Adipose tissue (tissue), 3 donors: Measurements from ENCODE around the gene HELLS. TPM values are rescaled to one million over a fixed set of nuclear protein-coding genes. Genes with fewer than 3 reads are reported as not detected.
"Not testable (repeated sequence)": the region's sequence is repeated elsewhere in the genome, so short reads cannot be mapped to it uniquely, and the experiment has no call there.

ENCODE experiments used
- H3K27ac ChIP-seq: one replicate; pipeline ENCODE4 v1.5.1; 2013; ENCODE audit warnings: low read depth, low read length
- WGBS, 3 donors: extraction: QIAGEN DNeasy Blood & Tissue Kit; methylation state at CpG; one replicate each; pipeline ENCODE4 v1.1.7; 2013; 5-methylcytosine and 5-hydroxymethylcytosine counted together
- polyA plus RNA-seq, 3 donors: library from polyadenylated mRNA; stranded (reverse); fragments of 200-250 nt; gene quantifications; one replicate each; pipeline ENCODE4 v1.2.3, GENCODE V29; 2013
- donor health status: healthy with polysubstance abuse.
- donor health status: Bipolar disorder and iron deficiency.
- donor health status: healthy.

The HELLS gene
- 1 to 10 TPM in 1 of 3 donors, under 1 TPM in 2; 0.56 to 1.3 (median 0.58) TPM for polyA plus RNA-seq

GRCh38 chr10:94545391-94546048, at the start of gene HELLS:
Gene HELLS, plus strand, starts transcription at chr10:94545788. Its CDS starts 134 bp downstream, at chr10:94545922.
- WGBS, 3 donors: 0% methylated on average over 48 of the region's 48 CpGs
- no peak within 1 kb of the TSS for H3K27ac ChIP-seq

- H3K27ac ChIP-seq: no peak overlapping the region
- WGBS, 3 donors: 84 to 91% (median 86%) methylated on average over 4 of the region's 4 CpGs
These were observed 49.6 kb upstream of the HELLS start for GRCh38 chr10:94496010-94496409.

GRCh38 chr10:94496646-94497045, 48.9 kb upstream of the HELLS start:
- WGBS, 3 donors: 40 to 70% (median 61%) methylated on average over 3 of the region's 3 CpGs

GRCh38 chr10:94500063-94500462, 45.5 kb upstream of the HELLS start:
- H3K27ac ChIP-seq: no peak overlapping the region
- 73 to 80% (median 77%) methylated on average over 5 of the region's 5 CpGs for WGBS, 3 donors

More at GRCh38 chr10:94496646-94497045, 48.9 kb upstream of the HELLS start:
- H3K27ac ChIP-seq: no peak overlapping the region

GRCh38 chr10:94521276-94522250, 24.0 kb upstream of the HELLS start:
- H3K27ac ChIP-seq: no peak overlapping the region
- WGBS, 3 donors: 91 to 94% (median 91%) methylated on average over 5 of the region's 5 CpGs

- no peak overlapping the region for H3K27ac ChIP-seq
- WGBS, 3 donors: 91 to 96% (median 92%) methylated on average over 7 of the region's 7 CpGs
These were observed 21.4 kb upstream of the HELLS start for GRCh38 chr10:94524146-94524545.

- H3K27ac ChIP-seq: no peak overlapping the region
- 94 to 99% (median 97%) methylated on average over 5 of the region's 5 CpGs for WGBS, 3 donors
These were observed 20.9 kb upstream of the HELLS start for GRCh38 chr10:94524711-94525110.

GRCh38 chr10:94531550-94531949, 14.0 kb upstream of the HELLS start:
- H3K27ac ChIP-seq: not testable (repeated sequence)

GRCh38 chr10:94533027-94533426, 12.6 kb upstream of the HELLS start:
- 93 to 100% (median 96%) methylated on average over 1 of the region's 1 CpG for WGBS, 3 donors

GRCh38 chr10:94542282-94542681, 3.3 kb upstream of the HELLS start:
- not testable (repeated sequence) for H3K27ac ChIP-seq
- WGBS, 3 donors: 58 to 87% (median 86%) methylated on average over 2 of the region's 2 CpGs

More at GRCh38 chr10:94533027-94533426, 12.6 kb upstream of the HELLS start:
- H3K27ac ChIP-seq: no peak overlapping the region

- H3K27ac ChIP-seq: no peak overlapping the region
These were observed 687 bp downstream of the HELLS start for GRCh38 chr10:94546049-94546900.

GRCh38 chr10:94546901-94547185, 1.3 kb downstream of the HELLS start:
- WGBS, 3 donors: 30 to 76% (median 70%) methylated on average over 1 of the region's 1 CpG
- no peak overlapping the region for H3K27ac ChIP-seq

More at GRCh38 chr10:94546049-94546900, 687 bp downstream of the HELLS start:
- 3 to 4% (median 3%) methylated on average over 25 of the region's 25 CpGs for WGBS, 3 donors

- H3K27ac ChIP-seq: no peak overlapping the region
These were observed 3.6 kb downstream of the HELLS start for GRCh38 chr10:94549221-94549620.

- not testable (repeated sequence) for H3K27ac ChIP-seq
- WGBS, 3 donors: 92 to 95% (median 95%) methylated on average over 12 to 13 of the region's 13 CpGs
These were observed 22.2 kb downstream of the HELLS start for GRCh38 chr10:94567714-94568307.

GRCh38 chr10:94571081-94571480, 25.5 kb downstream of the HELLS start:
- H3K27ac ChIP-seq: no peak overlapping the region

GRCh38 chr10:94571528-94571927, 25.9 kb downstream of the HELLS start:
- H3K27ac ChIP-seq: no peak overlapping the region
- WGBS, 3 donors: 88 to 94% (median 93%) methylated on average over 3 of the region's 3 CpGs

- 84 to 95% (median 88%) methylated on average over 4 of the region's 4 CpGs for WGBS, 3 donors
- H3K27ac ChIP-seq: no peak overlapping the region
These were observed 33.2 kb downstream of the HELLS start for GRCh38 chr10:94578790-94579189.

GRCh38 chr10:94583124-94583523, 37.5 kb downstream of the HELLS start:
- H3K27ac ChIP-seq: no peak overlapping the region
